T-helper 1 cell treated with Interleukin-12 subunit alpha and Interleukin-12 subunit beta and Interleukin-4 antibody, amounts not matched to agents 30 μg/mL and 1 μg/mL, for 36 hours (primary cell): ENCODE results near the gene HMGA1.
A peak's percentile ranks its signal among the peaks of the same experiment; 100 is the strongest.
"Not testable (repeated sequence)": the region's sequence is repeated elsewhere in the genome, so short reads cannot be mapped to it uniquely, and the experiment has no call there.

Experiments
- H3K27ac Mint-ChIP-seq: one replicate; pipeline ENCODE4 v1.8.0; 2021; ENCODE audit warnings: mild to moderate bottlenecking, mixed read lengths
- H3K27me3 Mint-ChIP-seq: one replicate; pipeline ENCODE4 v1.8.0; 2021; ENCODE audit warnings: low read depth, mixed read lengths
- H3K36me3 Mint-ChIP-seq: one replicate; pipeline ENCODE4 v1.8.0; 2021; ENCODE audit warnings: low read depth, mixed read lengths
- H3K4me1 Mint-ChIP-seq: one replicate; pipeline ENCODE4 v1.8.0; 2021; ENCODE audit warnings: low read depth, mixed read lengths
- H3K4me3 Mint-ChIP-seq: one replicate; pipeline ENCODE4 v1.8.0; 2021; ENCODE audit warnings: mild to moderate bottlenecking, moderate library complexity, mixed read lengths
- H3K9me3 Mint-ChIP-seq: one replicate; pipeline ENCODE4 v1.8.0; 2021; ENCODE audit warnings: mixed read lengths

The HMGA1 gene

GRCh38 chr6:34241351-34242215 lies 4.9 kb downstream of the HMGA1 start:
- H3K36me3 Mint-ChIP-seq: peaks cover 30% of the 10 kb centered on the region
- H3K4me1 Mint-ChIP-seq: peaks cover 40% of the 10 kb centered on the region
- H3K4me3 Mint-ChIP-seq: no peak overlapping the region
- H3K27ac Mint-ChIP-seq: peak overlapping the region; percentile 41
- H3K27me3 Mint-ChIP-seq: no peaks in the 10 kb centered on the region
- H3K9me3 Mint-ChIP-seq: no peaks in the 10 kb centered on the region

- H3K4me3 Mint-ChIP-seq: no peak overlapping the region
- H3K27ac Mint-ChIP-seq: peak overlapping the region; percentile 71
- peaks cover 30% of the 10 kb centered on the region for H3K36me3 Mint-ChIP-seq
- H3K27me3 Mint-ChIP-seq: no peaks in the 10 kb centered on the region
- H3K9me3 Mint-ChIP-seq: no peaks in the 10 kb centered on the region
- peaks cover 45% of the 10 kb centered on the region for H3K4me1 Mint-ChIP-seq
These were observed 5.8 kb downstream of the HMGA1 start for GRCh38 chr6:34242252-34243130.

- Mint-ChIP-seq H3K4me1 (peaks cover 51% of the 10 kb centered on the region), H3K36me3 (peaks cover 30% of the 10 kb centered on the region), H3K4me3 (no peak overlapping the region), H3K27ac (peak overlapping the region; percentile 71), H3K9me3 (no peaks in the 10 kb centered on the region), H3K27me3 (no peaks in the 10 kb centered on the region)
These were observed 6.6 kb downstream of the HMGA1 start for GRCh38 chr6:34243131-34243771.

- H3K27ac Mint-ChIP-seq: peak overlapping the region; percentile 59
- H3K27me3 Mint-ChIP-seq: no peaks in the 10 kb centered on the region
- H3K4me1 Mint-ChIP-seq: peaks cover 46% of the 10 kb centered on the region
- no peak overlapping the region for H3K4me3 Mint-ChIP-seq
- H3K36me3 Mint-ChIP-seq: peaks cover 26% of the 10 kb centered on the region
- no peaks in the 10 kb centered on the region for H3K9me3 Mint-ChIP-seq
These were observed 7.5 kb downstream of the HMGA1 start for GRCh38 chr6:34243901-34244884.

- H3K36me3 Mint-ChIP-seq: peaks cover 26% of the 10 kb centered on the region
- H3K4me3 Mint-ChIP-seq, H3K27me3 Mint-ChIP-seq, H3K9me3 Mint-ChIP-seq: not testable (repeated sequence)
- H3K4me1 Mint-ChIP-seq: peaks cover 42% of the 10 kb centered on the region
- H3K27ac Mint-ChIP-seq: peak overlapping the region; percentile 82
These were observed 8.5 kb downstream of the HMGA1 start for GRCh38 chr6:34245032-34245760.

GRCh38 chr6:34245761-34246140 lies 9.1 kb downstream of the HMGA1 start:
- H3K4me1 Mint-ChIP-seq: peaks cover 41% of the 10 kb centered on the region
- not testable (repeated sequence) for H3K4me3 Mint-ChIP-seq, H3K9me3 Mint-ChIP-seq, H3K27me3 Mint-ChIP-seq
- peaks cover 24% of the 10 kb centered on the region for H3K36me3 Mint-ChIP-seq
- H3K27ac Mint-ChIP-seq: peak overlapping the region; percentile 82

- Mint-ChIP-seq H3K9me3 (no peaks in the 10 kb centered on the region), H3K27me3 (no peaks in the 10 kb centered on the region), H3K27ac (peak overlapping the region; percentile 20), H3K36me3 (peaks cover 21% of the 10 kb centered on the region), H3K4me3 (no peak overlapping the region), H3K4me1 (peaks cover 39% of the 10 kb centered on the region)
These were observed 9.5 kb downstream of the HMGA1 start for GRCh38 chr6:34246249-34246562.

GRCh38 chr6:34246563-34247391 lies 10.1 kb downstream of the HMGA1 start:
- Mint-ChIP-seq H3K9me3 (no peaks in the 10 kb centered on the region), H3K4me3 (no peak overlapping the region), H3K27ac (peak overlapping the region; percentile 59), H3K36me3 (peaks cover 18% of the 10 kb centered on the region), H3K4me1 (peaks cover 39% of the 10 kb centered on the region), H3K27me3 (no peaks in the 10 kb centered on the region)

- Mint-ChIP-seq H3K36me3 (peaks cover 9% of the 10 kb centered on the region), H3K9me3 (no peaks in the 10 kb centered on the region), H3K4me1 (peaks cover 36% of the 10 kb centered on the region), H3K27ac (peak overlapping the region; percentile 98), H3K4me3 (peak overlapping the region; percentile 96), H3K27me3 (no peaks in the 10 kb centered on the region)
These were observed 11.0 kb downstream of the HMGA1 start for GRCh38 chr6:34247481-34248197.

GRCh38 chr6:34248198-34248726 lies 11.6 kb downstream of the HMGA1 start:
- H3K36me3 Mint-ChIP-seq: peaks cover 5% of the 10 kb centered on the region
- no peaks in the 10 kb centered on the region for H3K27me3 Mint-ChIP-seq
- H3K4me1 Mint-ChIP-seq: peaks cover 30% of the 10 kb centered on the region
- peak overlapping the region; percentile 96 for H3K4me3 Mint-ChIP-seq
- H3K9me3 Mint-ChIP-seq: no peaks in the 10 kb centered on the region
- H3K27ac Mint-ChIP-seq: peak overlapping the region; percentile 98

GRCh38 chr6:34248727-34249468 lies 12.2 kb downstream of the HMGA1 start, which contains the start of gene SMIM29:
Gene SMIM29, minus strand, starts transcription at chr6:34249006. Its CDS starts 1,215 bp downstream, at chr6:34247791.
- Mint-ChIP-seq H3K9me3 (no peaks in the 10 kb centered on the region), H3K4me3 (peak within 1 kb of the TSS; percentile 96), H3K4me1 (peaks cover 25% of the 10 kb centered on the region), H3K27ac (peak within 1 kb of the TSS; percentile 98), H3K36me3 (peaks cover 2% of the 10 kb centered on the region), H3K27me3 (no peaks in the 10 kb centered on the region)
